Tibial artery (tissue), 4 donors: ENCODE measurements around the gene SOHLH1.

ENCODE experiments used
- DNase-seq, 2 donors: peaks; one replicate each; pipeline ENCODE4 v3.0.0-alpha.2; 2019
- H3K27ac ChIP-seq, 2 donors: fragments of 200-600 bp; sonication (generic) in 1 of 2; 1 replicate in 1 of 2; 2 replicates in 1 of 2; pipeline ENCODE4 v1.5.1; 2018 to 2019; ENCODE audit warnings: mild to moderate bottlenecking in 1 of 2
- H3K27me3 ChIP-seq, 2 donors: fragments of 200-600 bp; sonication (generic) in 1 of 2; one replicate each; pipeline versions ENCODE4 v1.5.1 to v1.6.0; 2016 to 2019
- H3K36me3 ChIP-seq, 3 donors: fragments of 200-600 bp; sonication (generic) in 2 of 3; one replicate each; pipeline ENCODE4 v1.5.1; 2016 to 2019; ENCODE audit warnings: mild to moderate bottlenecking in 2 of 3
- H3K4me1 ChIP-seq, 4 donors: fragments of 200-600 bp; sonication (generic) in 2 of 4; 1 replicate in 3 of 4; 2 replicates in 1 of 4; pipeline ENCODE4 v1.5.1; 2016 to 2019
- H3K4me3 ChIP-seq, 2 donors: fragments of 200-600 bp; sonication (generic) in 1 of 2; 1 replicate in 1 of 2; 2 replicates in 1 of 2; pipeline ENCODE4 v1.5.1; 2018 to 2019; ENCODE audit warnings: mild to moderate bottlenecking in 2 of 2
- H3K9me3 ChIP-seq, 3 donors: fragments of 200-600 bp; sonication (generic) in 1 of 3; one replicate each; pipeline ENCODE4 v1.5.1; 2016 to 2019
- CTCF ChIP-seq, 2 experiments: fragments of 200-600 bp in 1 of 2; fragments of 450-650 bp in 1 of 2; IDR thresholded peaks; one replicate each; pipeline ENCODE4 v1.5.1; 2017 to 2019; ENCODE audit warnings: antibody characterized with exemption in 2 of 2, mild to moderate bottlenecking in 1 of 2, moderate library complexity in 1 of 2
- intact Hi-C: fragments of 100-400 bp; cut with DNase I; formaldehyde crosslinking; loops from one replicate; pipeline ENCODE4 v1.15.0; 2023; ENCODE audit warnings: low total_unique reads

Gene SOHLH1

GRCh38 chr9:135712613-135713295 is 13.5 kb upstream of the SOHLH1 start:
- intact Hi-C loops, result no loop called here
- peaks cover 0 to 7% (median 2%) of the 10 kb centered on the region in 4 donors for H3K4me1 ChIP-seq

GRCh38 chr9:135711881-135712280 is 12.6 kb upstream of the SOHLH1 start:
- Histone ChIP-seq H3K9me3 (no peaks in the 10 kb centered on the region), H3K4me1 (peaks cover 0 to 7% (median 2%) of the 10 kb centered on the region in 4 donors), H3K27me3 (peaks cover 0 to 79% of the 10 kb centered on the region in 2 donors)

More at GRCh38 chr9:135712613-135713295, 13.5 kb upstream of the SOHLH1 start:
- no peak overlapping the region for H3K27ac ChIP-seq
- no peak for TF ChIP-seq CTCF (IDR thresholded peaks at IDR 0.05)
- no peak for DNase-seq
- no peak overlapping the region for H3K4me3 ChIP-seq
- H3K36me3 ChIP-seq, result no peaks in the 10 kb centered on the region
- H3K9me3 ChIP-seq, result no peaks in the 10 kb centered on the region
- H3K27me3 ChIP-seq, result peaks cover 0 to 79% of the 10 kb centered on the region in 2 donors

DNA sequence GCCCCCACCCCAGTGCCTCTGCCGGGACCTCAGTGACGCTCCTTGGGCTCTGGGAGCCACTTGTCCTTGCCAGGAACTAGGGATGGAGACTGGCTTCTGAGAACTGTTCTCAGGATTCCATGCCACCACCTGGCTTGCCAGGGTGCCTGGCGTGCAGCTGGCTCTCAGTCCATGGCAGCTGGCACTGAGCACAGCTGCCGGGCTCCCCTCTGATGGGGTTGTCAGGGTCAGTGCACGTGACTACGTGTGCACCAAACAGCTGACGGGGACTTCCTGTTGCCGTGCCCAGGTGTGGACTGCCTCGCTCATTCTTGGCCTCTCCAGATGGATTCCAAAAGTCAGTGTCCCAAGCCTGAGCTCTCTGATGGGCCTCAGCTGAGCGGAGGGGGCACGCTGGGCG is 12.1 kb upstream of the SOHLH1 start:
- no peaks in the 10 kb centered on the region for H3K9me3 ChIP-seq
- TF ChIP-seq CTCF (IDR thresholded peaks at IDR 0.05), result no peak
- no peak overlapping the region for H3K27ac ChIP-seq
- no peak for DNase-seq
- intact Hi-C loops, result no loop called here
- H3K27me3 ChIP-seq, result peaks cover 0 to 79% of the 10 kb centered on the region in 2 donors
- H3K36me3 ChIP-seq, result no peaks in the 10 kb centered on the region
- peaks cover 0 to 7% (median 2%) of the 10 kb centered on the region in 4 donors for H3K4me1 ChIP-seq
- H3K4me3 ChIP-seq, result no peak overlapping the region

More at GRCh38 chr9:135711881-135712280, 12.6 kb upstream of the SOHLH1 start:
- TF ChIP-seq CTCF (IDR thresholded peaks at IDR 0.05), result no peak
- no peak for DNase-seq
- Histone ChIP-seq H3K4me3 (no peak overlapping the region), H3K27ac (no peak overlapping the region), H3K36me3 (no peaks in the 10 kb centered on the region)
- intact Hi-C loops, result no loop called here

- Histone ChIP-seq H3K9me3 (no peaks in the 10 kb centered on the region), H3K36me3 (no peaks in the 10 kb centered on the region), H3K27ac (no peak overlapping the region), H3K4me3 (no peak overlapping the region), H3K27me3 (peaks cover 0 to 81% of the 10 kb centered on the region in 2 donors), H3K4me1 (peaks cover 0 to 6% (median 0%) of the 10 kb centered on the region in 4 donors)
- DNase-seq, result no peak
- intact Hi-C loops, result no loop called here
- TF ChIP-seq CTCF (IDR thresholded peaks at IDR 0.05), result no peak
Observed at GRCh38 chr9:135708164-135708563, 8.9 kb upstream of the SOHLH1 start.

GRCh38 chr9:135707252-135708138 is 8.2 kb upstream of the SOHLH1 start:
- intact Hi-C loops, result no loop called here
- no peak overlapping the region for H3K4me3 ChIP-seq
- no peaks in the 10 kb centered on the region for H3K36me3 ChIP-seq
- TF ChIP-seq CTCF (IDR thresholded peaks at IDR 0.05), result no peak
- H3K9me3 ChIP-seq, result no peaks in the 10 kb centered on the region
- peaks cover 0 to 9% (median 4%) of the 10 kb centered on the region in 4 donors for H3K4me1 ChIP-seq
- DNase-seq, result no peak
- H3K27me3 ChIP-seq, result peaks cover 0 to 81% of the 10 kb centered on the region in 2 donors
- no peak overlapping the region for H3K27ac ChIP-seq
